AG04450 (cell line): ENCODE data around the gene INPPL1. TPM values are rescaled to one million over a fixed set of nuclear protein-coding genes. Genes with fewer than 3 reads are reported as not detected.
"Not testable (repeated sequence)": the region's sequence is repeated elsewhere in the genome, so short reads cannot be mapped to it uniquely, and the experiment has no call there.

Experiments
- CTCF ChIA-PET: fragments of 300-600, 350-600 bp; formaldehyde crosslinking; extraction: SDS; loops from one replicate; lab custom pipeline; 2022; ENCODE audit warnings: antibody characterized with exemption, inconsistent platforms; lab: Charles Lee
- POLR2A ChIA-PET: fragments of 350-600 bp; formaldehyde crosslinking; extraction: SDS; loops from one replicate; lab custom pipeline; 2021; ENCODE audit warnings: antibody characterized with exemption, inconsistent platforms; lab: Yijun Ruan, JAX
- DNase-seq: peaks from one replicate; pipeline ENCODE4 v3.0.0-alpha.2; 2011; ENCODE audit warnings: low read depth, low spot score
- H3K27ac ChIP-seq: one replicate; pipeline ENCODE4 v1.5.1; 2012; ENCODE audit warnings: low read depth, low read length, control low read depth
- H3K27me3 ChIP-seq: one replicate; pipeline ENCODE4 v1.6.0; 2012; ENCODE audit warnings: low read length; ENCODE audit not compliant: control insufficient read depth, insufficient read depth
- H3K4me3 ChIP-seq: 2 replicates; pipeline ENCODE4 v1.5.1; 2011; ENCODE audit warnings: mild to moderate bottlenecking, low read depth, low read length, control low read depth
- H3K9me3 ChIP-seq: 2 replicates; pipeline ENCODE4 v1.5.1; 2012; ENCODE audit warnings: low read length; ENCODE audit not compliant: control insufficient read depth, insufficient read depth
- CTCF ChIP-seq: IDR thresholded peaks from 2 replicates; pipeline ENCODE4 v1.5.1; 2011; ENCODE audit warnings: low read depth, low read length, control low read depth, inconsistent platforms
- polyA plus RNA-seq: library from polyadenylated mRNA; depleted of rRNA; stranded (reverse); fragments of >200 nt; gene quantifications from 2 replicates; pipeline ENCODE4 v1.2.3, GENCODE V29; 2011

Gene INPPL1
- polyA plus RNA-seq, 1 experiment: 79.8 TPM

DNA sequence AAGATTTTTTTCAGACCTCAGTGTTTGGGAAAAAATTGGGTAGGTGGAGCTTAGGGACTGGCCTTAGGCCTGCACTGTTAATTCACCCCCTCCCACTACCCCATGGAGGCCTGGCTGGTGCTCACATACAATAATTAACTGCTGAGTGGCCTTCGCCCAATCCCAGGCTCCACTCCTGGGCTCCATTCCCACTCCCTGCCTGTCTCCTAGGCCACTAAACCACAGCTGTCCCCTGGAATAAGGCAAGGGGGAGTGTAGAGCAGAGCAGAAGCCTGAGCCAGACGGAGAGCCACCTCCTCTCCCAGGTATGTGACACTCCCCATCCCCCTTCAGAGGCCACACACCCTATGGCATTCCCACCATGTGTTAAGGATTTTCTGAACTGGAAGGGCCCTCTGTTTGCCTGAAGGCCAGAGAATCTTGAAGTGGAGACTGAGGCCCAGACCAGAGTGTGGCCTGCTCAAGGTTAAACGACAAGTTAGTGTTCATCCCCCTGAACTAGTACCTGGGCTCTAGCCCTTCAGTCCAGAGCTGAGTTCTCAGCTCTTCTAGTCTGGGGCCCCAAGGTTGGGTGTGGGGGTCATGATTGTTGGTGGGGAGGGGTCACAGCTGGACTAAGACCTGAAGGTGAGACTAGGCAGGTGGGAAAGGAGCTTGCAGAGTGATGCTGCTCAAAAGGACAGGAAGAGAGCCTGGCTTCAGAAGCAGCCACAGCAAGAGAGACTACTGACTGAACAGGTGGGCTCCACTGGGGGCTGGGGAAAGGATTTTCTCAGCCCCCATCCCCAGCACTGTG is 34.9 kb upstream of the INPPL1 start:
- TF ChIP-seq CTCF: no peak
- Histone ChIP-seq H3K4me3 (no peak overlapping the region), H3K27ac (no peak overlapping the region), H3K27me3 (no peaks in the 10 kb centered on the region), H3K9me3 (no peaks in the 10 kb centered on the region)
- DNase-seq: no peak
- ChIA-PET CTCF (interaction anchor here (1.3 to 1.8 kb wide), 2 partner anchors 164 to 241 kb away, joined by 6 to 8 read pairs; no protein-coding TSS in a partner anchor), POLR2A (no interaction called here)

- DNase-seq: no peak
- Histone ChIP-seq H3K27me3 (no peaks in the 10 kb centered on the region), H3K4me3 (no peak overlapping the region), H3K27ac (no peak overlapping the region), H3K9me3 (no peaks in the 10 kb centered on the region)
- CTCF ChIA-PET: interaction anchor here (1.1 to 1.3 kb wide), 2 partner anchors 165 to 240 kb away, joined by 3 to 6 read pairs; no protein-coding TSS in a partner anchor
- TF ChIP-seq CTCF: no peak
- POLR2A ChIA-PET: interaction anchor here (0.5 kb wide), 1 partner anchor 50 kb away, joined by 3 read pairs; no protein-coding TSS in a partner anchor
Observed at GRCh38 chr11:72190631-72191071, 33.9 kb upstream of the INPPL1 start.

DNA sequence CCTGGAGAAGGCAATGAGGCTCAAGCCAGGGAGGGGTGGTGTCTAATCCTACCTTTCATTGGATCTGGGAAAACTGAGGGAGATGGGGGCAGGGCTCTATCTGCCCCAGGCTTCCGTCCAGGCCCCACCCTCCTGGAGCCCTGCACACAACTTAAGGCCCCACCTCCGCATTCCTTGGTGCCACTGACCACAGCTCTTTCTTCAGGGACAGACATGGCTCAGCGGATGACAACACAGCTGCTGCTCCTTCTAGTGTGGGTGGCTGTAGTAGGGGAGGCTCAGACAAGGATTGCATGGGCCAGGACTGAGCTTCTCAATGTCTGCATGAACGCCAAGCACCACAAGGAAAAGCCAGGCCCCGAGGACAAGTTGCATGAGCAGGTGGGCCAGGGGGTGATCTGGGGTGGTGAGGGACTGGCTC is 32.6 kb upstream of the INPPL1 start, which contains the start of gene FOLR1:
Gene FOLR1 (plus strand): TSS at position 180 of the 421 bp plus-strand sequence. CDS start 34 bp downstream, at position 214.
- ChIA-PET POLR2A (no interaction called here), CTCF (interaction anchor here (1.1 kb wide), 1 partner anchor 9 kb away, joined by 6 read pairs; no protein-coding TSS in a partner anchor)
- H3K9me3 ChIP-seq: no peaks in the 10 kb centered on the region
- H3K27me3 ChIP-seq: no peaks in the 10 kb centered on the region
- H3K4me3 ChIP-seq: no peak within 1 kb of the TSS
- no peak within 1 kb of the TSS for H3K27ac ChIP-seq
- no peak for TF ChIP-seq CTCF
- DNase-seq: no peak

GRCh38 chr11:72195518-72196270 is 28.9 kb upstream of the INPPL1 start:
- Histone ChIP-seq H3K9me3 (no peaks in the 10 kb centered on the region), H3K27me3 (no peaks in the 10 kb centered on the region), H3K4me3 (no peak overlapping the region), H3K27ac (no peak overlapping the region)
- TF ChIP-seq CTCF: no peak
- CTCF ChIA-PET: interaction anchor here (0.7 to 2.5 kb wide), 3 partner anchors 12 to 84 kb away, joined by 3 to 14 read pairs (median 14); no protein-coding TSS in a partner anchor
- POLR2A ChIA-PET: interaction anchor here (0.6 kb wide), 1 partner anchor 179 kb away, joined by 5 read pairs; no protein-coding TSS in a partner anchor
- no peak for DNase-seq

GRCh38 chr11:72201445-72201844 is 23.1 kb upstream of the INPPL1 start:
- H3K27me3 ChIP-seq, H3K4me3 ChIP-seq, CTCF ChIA-PET, H3K27ac ChIP-seq, H3K9me3 ChIP-seq, POLR2A ChIA-PET, DNase-seq: not testable (repeated sequence)
